NCI-H2107 treated with DMSO at 0.1 percent for 48 hours (cell line): ENCODE data around the gene TRIAP1.
"Not testable (repeated sequence)": the region's sequence is repeated elsewhere in the genome, so short reads cannot be mapped to it uniquely, and the experiment has no call there.

Experiments used
- DNase-seq: peaks from one replicate; lab custom pipeline; 2025; ENCODE audit not compliant: unreplicated experiment; lab: John Stamatoyannopoulos, UW

The TRIAP1 gene

GRCh38 chr12:120445911-120446843 lies at the start of gene TRIAP1, which contains the start of gene GATC:
TSS of gene TRIAP1 (minus strand) at chr12:120446384. CDS start at chr12:120446372, 12 bp downstream.
TSS of gene GATC (plus strand) at chr12:120446444. CDS start at chr12:120446481, 37 bp downstream.
- peak; percentile 58 for DNase-seq

- no peak for DNase-seq
Observed at GRCh38 chr12:120495186-120495730, 49.1 kb upstream of the TRIAP1 start.

DNA sequence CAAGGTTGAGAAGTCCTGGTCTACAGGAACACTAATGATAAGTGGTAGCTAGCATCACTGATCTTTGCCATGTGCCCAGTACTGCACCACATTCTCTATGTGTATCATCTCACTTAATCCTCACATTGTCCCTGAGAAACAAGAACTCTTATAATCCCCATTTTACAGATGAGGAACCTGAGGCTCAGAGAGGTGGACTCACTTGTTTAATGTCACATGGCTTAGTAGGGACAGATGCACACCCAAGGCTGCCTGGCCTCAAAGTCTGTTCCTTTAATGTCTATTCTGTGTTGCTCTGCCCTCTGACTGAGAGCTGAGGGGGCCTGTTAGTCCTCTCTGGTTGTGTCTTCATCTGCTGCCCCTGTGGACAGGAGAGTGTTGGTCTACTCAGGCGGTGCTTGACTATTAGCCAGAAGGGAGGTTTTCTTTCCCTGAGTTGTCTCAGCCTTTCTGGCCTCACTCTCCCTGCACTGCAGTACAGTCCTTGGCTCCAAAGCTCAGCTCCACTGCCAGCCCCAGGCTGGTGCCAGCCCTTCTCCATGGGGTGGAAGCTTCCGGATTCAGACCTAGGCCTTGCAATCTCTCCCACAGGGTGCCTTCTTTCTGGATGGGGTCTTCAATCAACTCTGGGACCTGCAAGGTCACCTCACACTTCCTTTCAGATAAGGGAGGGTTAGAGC lies 44.8 kb upstream of the TRIAP1 start:
- DNase-seq, result no peak

GRCh38 chr12:120490325-120490724 lies 44.1 kb upstream of the TRIAP1 start:
- DNase-seq, result no peak

- no peak for DNase-seq
Observed at GRCh38 chr12:120489018-120489417, 42.8 kb upstream of the TRIAP1 start.

DNA sequence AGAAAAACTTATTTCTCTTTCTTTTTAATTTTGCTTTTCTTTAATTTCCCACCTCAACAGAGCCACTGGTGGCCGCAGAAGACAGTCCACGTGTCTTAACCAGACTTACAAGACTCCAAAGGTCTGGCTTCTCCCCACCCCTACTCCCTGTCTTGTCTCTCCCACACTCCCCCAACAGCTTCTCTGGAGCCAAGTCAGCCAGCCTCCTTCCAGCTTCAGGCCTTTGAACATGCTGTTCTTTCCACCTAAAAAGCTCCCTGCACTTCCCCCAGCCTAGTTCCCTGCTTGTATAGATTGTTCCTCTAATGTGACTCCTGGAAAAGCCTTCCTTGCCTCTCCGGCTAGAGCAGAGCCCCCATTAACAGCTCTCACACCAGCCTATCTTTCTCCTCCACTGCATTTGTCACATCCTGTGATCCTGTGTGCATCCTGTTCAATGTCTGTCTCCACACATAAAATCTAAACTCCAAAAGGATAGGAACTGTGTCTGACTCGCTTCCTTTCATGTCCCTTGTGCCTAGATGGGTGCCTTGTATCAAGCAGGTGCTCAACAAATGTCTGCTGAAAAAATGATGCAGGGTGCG lies 42.0 kb upstream of the TRIAP1 start:
- no peak for DNase-seq

DNA sequence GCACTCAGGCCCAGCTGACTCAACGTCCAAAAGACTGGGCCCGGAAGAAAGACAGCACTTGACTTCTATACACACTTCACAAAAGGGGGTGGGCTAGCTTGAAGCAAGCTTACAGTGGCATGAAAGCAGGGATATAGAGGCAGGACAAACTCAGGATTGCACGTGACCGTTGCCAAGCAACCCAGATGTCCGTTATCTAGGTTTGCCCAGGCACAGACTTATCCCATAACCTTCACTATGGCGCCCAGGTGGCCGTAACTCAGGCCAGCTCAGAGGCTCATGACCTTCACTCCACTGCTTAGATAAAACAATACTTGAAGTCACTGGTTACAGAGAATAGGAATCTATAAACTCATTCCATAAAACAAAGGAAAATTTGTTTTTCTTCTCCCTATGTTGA lies 41.4 kb upstream of the TRIAP1 start:
- not testable (repeated sequence) for DNase-seq

DNA sequence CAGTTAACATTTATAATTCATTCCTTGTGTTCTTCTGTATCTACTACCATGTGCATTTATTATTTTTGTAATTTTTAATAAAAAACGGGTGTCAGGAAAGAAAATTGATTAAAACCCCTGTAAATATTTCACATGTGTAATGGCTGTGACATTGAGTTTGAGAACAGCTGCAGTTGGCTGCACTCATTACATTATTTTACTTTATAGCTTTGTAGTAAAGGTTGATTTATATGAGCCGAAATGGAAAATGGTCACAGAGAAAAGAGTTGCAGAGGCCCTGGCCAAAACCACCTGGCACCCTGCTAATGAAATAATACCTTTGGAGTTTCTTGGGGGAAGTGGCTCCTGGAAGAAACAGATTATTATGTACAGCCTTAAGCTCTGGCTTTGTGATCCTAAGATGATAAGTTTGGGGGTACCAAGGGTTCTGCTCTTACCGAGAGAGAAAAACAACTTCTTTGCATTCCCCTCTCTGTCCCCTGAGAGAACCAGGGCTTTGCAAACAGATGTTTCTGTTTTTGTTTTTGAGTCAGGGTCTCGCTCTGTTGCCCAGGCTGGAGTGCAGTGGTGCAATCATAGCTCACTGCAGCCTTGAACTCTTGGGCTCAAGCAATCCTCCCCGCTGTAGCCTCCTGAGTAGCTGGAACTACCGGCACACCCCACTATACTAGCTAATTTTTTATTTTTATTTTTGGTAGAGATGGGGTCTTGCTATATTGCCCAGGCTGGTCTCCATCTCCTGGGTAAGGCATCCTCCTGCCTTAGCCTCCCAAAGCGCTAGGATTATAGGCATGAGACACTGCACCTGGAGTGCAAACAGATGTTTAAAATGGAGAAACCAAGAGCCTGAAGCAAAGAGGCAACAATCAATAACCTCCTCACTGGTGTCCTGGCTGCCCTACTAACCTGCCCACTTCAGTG lies 40.0 kb upstream of the TRIAP1 start:
- DNase-seq, result no peak

DNA sequence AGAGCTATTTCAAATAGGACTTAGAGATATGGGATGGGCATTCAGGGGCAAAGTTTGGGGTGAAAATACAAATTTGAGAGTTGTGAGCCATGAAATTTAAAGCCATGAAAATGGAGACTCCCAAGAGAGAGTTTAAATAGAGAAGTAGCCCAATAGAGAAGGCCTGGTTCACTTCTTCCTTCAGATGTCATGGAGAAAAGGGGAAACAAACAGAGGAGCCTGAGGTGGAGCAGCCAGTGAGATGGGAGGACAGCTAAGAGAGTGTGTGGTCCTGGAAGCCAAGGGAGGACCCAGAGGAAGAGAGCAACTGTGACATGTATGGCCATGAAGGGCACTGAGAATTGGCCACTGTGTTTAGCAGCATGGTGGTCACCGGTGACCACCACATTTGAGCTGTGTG lies 37.4 kb upstream of the TRIAP1 start:
- DNase-seq, result no peak

DNA sequence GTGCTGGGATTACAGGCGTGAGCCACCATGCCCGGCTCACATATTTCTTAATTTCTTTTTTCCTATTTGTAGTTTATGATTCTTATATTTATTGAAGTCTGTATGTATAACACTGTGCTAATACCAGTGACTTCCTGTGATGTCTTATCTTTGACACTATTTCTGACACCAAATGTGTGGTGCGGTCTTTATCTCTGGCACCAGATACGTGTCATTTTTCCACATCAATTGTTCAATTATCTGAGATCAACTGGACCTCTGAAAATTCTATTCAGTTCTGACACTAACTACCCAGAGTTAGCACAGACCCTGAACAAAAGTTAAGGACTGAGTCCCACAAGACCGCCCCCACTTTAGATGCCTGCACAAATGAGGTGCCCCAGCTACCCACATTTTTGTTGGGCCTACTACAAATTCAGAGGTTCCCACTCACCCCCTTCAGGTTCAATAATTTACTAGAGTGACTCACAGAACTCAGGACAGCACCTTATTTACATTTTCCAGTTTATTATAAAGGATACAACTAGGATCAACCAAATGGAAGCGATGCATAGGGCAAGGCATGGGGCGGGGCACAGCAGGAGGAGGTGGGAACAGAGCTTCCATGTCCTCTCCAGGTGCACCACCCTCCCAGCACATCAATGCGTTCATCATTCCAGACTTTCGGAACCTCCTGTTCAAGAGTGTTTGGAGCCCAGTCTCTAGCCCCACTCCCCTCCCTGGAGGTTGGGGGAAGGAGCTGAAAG lies 35.0 kb upstream of the TRIAP1 start:
- no peak for DNase-seq

DNA sequence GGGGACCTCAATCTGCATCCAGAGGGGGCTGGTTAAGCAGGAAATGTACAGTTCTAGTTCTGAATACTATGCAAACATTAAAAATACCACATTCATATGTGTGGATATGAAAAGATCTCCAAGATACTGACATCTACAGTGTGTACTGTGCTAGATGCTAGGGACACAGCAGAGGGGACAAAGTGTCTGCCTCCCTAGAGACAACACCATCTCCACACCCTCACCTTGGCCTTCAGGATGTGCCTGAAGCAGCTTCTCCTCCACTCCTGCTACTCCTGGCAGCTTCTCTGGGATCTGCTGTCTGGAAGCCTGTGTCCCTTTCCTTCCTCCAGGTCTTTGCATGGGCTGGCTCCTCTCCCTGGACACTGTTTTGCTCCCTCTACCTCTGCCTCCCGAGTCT lies 34.0 kb upstream of the TRIAP1 start:
- no peak for DNase-seq

DNA sequence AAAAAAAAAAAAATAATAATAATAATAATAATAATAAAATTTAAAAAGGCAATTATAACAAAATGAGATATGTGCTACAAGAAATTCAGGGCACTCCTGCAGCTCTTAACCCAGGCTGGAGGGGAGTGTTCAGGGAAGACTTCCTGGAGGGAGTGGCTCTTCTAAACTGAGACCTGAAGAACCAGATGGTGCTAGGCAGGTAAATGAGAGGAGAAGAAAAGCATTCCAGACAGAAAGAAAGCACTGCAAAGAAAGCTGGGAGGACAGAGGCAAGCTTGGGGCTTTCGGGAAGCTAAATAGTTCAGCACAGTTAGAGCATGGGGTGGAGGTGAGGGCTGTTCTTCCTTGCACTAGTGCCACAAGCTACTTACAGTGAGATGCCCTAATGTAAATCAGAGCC lies 33.3 kb upstream of the TRIAP1 start:
- DNase-seq, result no peak

GRCh38 chr12:120475643-120476042 lies 29.5 kb upstream of the TRIAP1 start:
- DNase-seq, result no peak

DNA sequence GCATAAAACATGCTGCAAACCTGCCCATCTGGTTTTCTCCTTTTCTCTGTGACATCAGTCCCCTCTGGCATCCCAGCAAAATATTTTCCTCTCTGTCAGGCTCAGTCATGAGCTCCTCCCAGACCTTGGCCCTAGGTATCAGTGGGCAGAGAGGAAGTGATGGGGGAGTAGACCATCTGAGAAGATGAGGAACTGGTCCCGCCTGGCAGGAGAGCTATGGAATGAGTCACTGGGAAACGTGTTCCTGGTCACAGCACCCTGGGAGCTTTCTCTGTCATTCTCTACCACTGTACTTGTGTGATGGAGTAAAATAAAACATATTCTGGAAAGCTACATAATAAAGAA lies 28.4 kb upstream of the TRIAP1 start:
- no peak for DNase-seq

DNA sequence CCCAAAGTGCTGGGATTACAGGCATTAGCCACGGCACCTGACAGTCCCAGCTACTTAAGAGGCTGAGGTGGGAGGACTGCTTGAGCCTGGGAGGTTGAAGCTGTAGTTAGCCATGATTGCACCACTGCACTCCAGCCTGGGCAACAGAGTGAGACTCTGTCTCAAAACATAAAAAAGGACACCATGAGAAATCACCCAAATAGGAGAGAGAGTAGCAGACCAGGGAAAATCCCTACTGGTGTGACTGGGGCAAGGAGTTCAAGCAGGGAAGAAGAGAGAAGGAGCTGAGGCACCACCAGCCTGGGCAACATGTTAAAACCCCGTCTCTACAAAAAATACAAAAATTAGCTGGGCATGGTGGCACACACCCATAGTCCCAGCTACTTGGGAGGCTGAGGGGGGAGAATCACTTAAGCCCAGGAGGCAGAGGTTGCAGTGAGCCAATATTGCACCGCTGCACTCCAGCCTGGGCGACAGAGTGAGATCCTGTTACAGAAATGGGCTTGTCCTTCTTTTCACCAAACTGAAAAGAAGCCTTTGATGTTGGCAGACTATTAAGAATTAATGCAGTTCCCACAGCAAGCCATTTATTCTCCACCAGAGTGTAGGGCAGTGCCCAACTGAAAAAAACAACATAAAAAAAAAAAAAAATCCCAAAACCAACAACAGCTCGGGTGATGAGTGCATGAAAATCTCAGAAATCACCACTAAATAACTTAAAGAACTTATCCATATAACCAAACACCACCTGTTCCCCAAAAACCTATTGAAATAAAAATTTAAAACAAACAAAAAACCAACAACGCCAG lies 27.8 kb upstream of the TRIAP1 start:
- DNase-seq, result no peak

DNA sequence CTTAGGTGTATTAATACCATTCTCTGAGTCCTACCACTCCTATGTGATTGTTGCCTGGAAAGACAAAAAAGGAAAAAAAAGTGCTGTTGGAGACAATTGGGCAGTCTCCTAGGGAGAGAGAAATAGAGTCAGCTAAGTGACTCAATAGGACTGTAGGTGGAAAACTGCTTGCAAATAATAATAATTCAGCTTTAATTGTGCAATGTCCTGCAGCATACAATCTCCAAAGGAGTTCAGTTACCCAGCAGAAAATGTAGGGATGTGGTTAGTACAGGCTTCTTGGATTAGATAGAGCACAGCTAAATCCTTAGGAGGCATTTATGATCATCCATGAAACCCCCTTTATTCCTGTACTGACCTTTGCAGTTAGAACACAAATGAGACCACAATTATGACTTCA lies 26.3 kb upstream of the TRIAP1 start:
- DNase-seq, result no peak

- no peak for DNase-seq
Observed at GRCh38 chr12:120470150-120470784, 24.1 kb upstream of the TRIAP1 start.

DNA sequence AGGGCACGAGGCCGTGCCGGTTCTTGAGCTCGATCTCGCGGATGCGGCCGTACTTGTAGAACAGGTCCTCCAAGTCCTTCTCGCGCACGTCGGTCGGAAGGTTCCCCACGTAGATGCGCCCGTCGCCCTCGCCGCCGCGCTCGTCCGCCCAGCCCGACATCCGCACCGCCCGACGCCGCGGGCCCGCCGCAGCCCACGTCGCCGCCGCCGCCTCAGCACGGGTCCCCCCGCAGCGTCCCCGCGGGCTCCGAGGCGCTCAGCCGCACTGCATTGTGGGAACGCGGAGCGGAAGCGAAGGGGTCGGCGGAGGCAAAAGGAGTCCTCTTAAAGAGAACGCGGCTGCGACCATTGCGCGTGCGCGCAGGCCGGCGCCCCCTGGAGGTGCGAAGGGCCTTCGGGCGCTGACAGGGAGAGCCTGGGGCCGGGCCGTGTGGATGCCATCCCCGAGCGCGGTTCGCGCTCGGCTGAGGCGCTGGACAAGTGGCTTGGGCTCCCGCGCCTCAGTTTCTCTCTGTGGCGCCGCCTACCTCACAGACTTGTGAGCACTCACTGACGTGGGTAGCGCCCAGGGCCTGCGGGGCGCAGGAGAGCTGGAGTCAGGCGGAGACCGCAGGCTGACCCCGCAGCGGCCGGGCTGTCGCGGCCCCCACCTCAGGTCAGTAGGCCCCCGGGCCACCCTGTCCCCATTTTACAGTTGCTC lies 23.4 kb upstream of the TRIAP1 start, which contains the start of gene SRSF9:
Gene SRSF9 (minus strand): TSS at position 299 of the 700 bp plus-strand sequence. CDS start 139 bp downstream, at position 160.
- peak; percentile 93 for DNase-seq
